Smooth muscle cell (in vitro differentiated cells): ENCODE data around the gene HABP4. TPM values are rescaled to one million over a fixed set of nuclear protein-coding genes. Genes with fewer than 3 reads are reported as not detected.

Experiments
- DNase-seq: peaks from one replicate; lab custom pipeline; 2025; ENCODE audit not compliant: unreplicated experiment; lab: John Stamatoyannopoulos, UW
- H2AFZ ChIP-seq: fragments of 200-600 bp; sonication (generic); 2 replicates; pipeline ENCODE4 v1.6.0; 2016; ENCODE audit warnings: antibody characterized with exemption, low read depth, mild to moderate bottlenecking
- H3F3A ChIP-seq: fragments of 200-600 bp; sonication (generic); 2 replicates; pipeline ENCODE4 v1.6.0; 2017; ENCODE audit warnings: antibody characterized with exemption, low read depth
- H3K27ac ChIP-seq: fragments of 200-600 bp; sonication (generic); 2 replicates; pipeline ENCODE4 v1.5.1; 2016; ENCODE audit warnings: low read depth, mild to moderate bottlenecking
- H3K27me3 ChIP-seq: fragments of 200-600 bp; sonication (generic); 2 replicates; pipeline ENCODE4 v1.6.1; 2016; ENCODE audit warnings: low read depth, mild to moderate bottlenecking
- H3K36me3 ChIP-seq: fragments of 200-600 bp; sonication (generic); 2 replicates; pipeline ENCODE4 v1.5.1; 2016; ENCODE audit warnings: low read depth
- H3K4me1 ChIP-seq: fragments of 200-600 bp; sonication (generic); 2 replicates; pipeline ENCODE4 v1.5.1; 2016; ENCODE audit warnings: low read depth
- H3K4me2 ChIP-seq: fragments of 200-600 bp; sonication (generic); 2 replicates; pipeline ENCODE4 v1.6.0; 2016; ENCODE audit warnings: mild to moderate bottlenecking
- H3K4me3 ChIP-seq: fragments of 200-600 bp; sonication (generic); 2 replicates; pipeline ENCODE4 v1.5.1; 2016; ENCODE audit warnings: mild to moderate bottlenecking
- H3K79me2 ChIP-seq: fragments of 200-600 bp; sonication (generic); 2 replicates; pipeline ENCODE4 v1.6.0; 2016; ENCODE audit warnings: low read depth, mild to moderate bottlenecking
- H3K9ac ChIP-seq: fragments of 200-600 bp; sonication (generic); 2 replicates; pipeline ENCODE4 v1.6.0; 2016; ENCODE audit warnings: low read depth
- H3K9me3 ChIP-seq: fragments of 200-600 bp; sonication (generic); replicated peaks from 2 replicates; pipeline ENCODE4 v1.5.1; 2016; ENCODE audit warnings: low read depth
- H4K20me1 ChIP-seq: fragments of 200-600 bp; sonication (generic); 2 replicates; pipeline ENCODE4 v1.6.0; 2016; ENCODE audit warnings: low read depth
- CTCF ChIP-seq: fragments of 200-600 bp; sonication (generic); IDR thresholded peaks from 2 replicates; pipeline ENCODE4 v1.5.1; 2017; ENCODE audit warnings: borderline replicate concordance, mild to moderate bottlenecking, antibody characterized with exemption; ENCODE audit not compliant: insufficient read depth, poor library complexity, severe bottlenecking
- WGBS: methylation state at CpG from one replicate; pipeline ENCODE4 v1.1.7; 2016; ENCODE audit warnings: low lambda C conversion rate; 5-methylcytosine and 5-hydroxymethylcytosine counted together
- polyA plus RNA-seq: library from polyadenylated mRNA; unstranded; fragments of >200 nt; fragmentation: Nextera tagmentation; extraction: Ambion mirVana; gene quantifications from 2 replicates; pipeline ENCODE4 v1.2.1, GENCODE V29; 2016
- total RNA-seq: library from RNA; depleted of rRNA; stranded (reverse); fragments of >200 nt; gene quantifications from 2 replicates; pipeline ENCODE4 v1.2.3, GENCODE V29; 2014

The HABP4 gene
- total and polyA plus RNA-seq, 2 experiments from 2014 or later, result 13.5 to 26.8 TPM

DNA sequence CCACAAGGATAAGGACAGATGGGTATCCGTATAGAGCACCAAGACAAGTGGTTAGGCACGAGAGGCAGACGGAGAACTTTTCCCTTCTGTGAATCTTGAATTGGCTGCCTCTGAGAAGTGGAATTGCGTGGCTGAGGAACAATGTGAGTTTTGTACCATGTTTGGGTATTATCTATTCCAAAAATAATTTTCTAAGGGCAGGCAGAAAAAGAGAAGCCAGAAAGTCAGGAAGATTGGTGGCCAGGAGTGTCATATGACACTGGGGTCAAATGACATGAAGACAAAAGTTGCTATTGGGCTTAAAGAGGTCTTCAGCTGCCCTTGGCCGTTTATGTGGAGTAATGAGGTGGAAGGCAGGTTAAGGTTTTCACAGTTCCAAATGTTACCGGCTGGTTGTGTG is 14.5 kb downstream of the HABP4 start:
- 92% methylated on average over 6 of the region's 6 CpGs for WGBS
- no peak overlapping the region for H3K9ac ChIP-seq
- no peak for DNase-seq

DNA sequence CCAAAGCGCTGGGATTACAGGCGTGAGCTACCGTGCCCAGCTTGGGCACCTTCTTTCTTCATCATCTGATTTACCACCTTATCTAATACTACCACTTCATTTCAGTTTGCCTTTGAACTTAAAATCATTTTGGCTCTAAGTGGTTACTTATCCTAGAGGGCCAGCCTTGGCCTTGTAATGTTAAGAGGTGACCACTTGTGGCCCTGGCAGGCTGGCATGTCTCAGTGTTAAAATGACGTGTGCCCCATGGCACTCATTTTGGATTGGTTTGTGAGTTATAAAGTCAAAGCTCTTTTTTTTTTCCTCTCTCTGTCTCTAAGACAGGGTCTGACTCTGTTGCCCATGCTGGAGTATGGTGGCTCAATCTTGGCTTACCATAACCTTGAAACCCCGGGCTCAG is 17.8 kb downstream of the HABP4 start:
- H3K79me2 ChIP-seq, result no peaks in the 10 kb centered on the region
- no peaks in the 10 kb centered on the region for H3K27me3 ChIP-seq
- no peaks in the 10 kb centered on the region for H3F3A ChIP-seq
- no peaks in the 10 kb centered on the region for H4K20me1 ChIP-seq
- H3K4me3 ChIP-seq, result no peak overlapping the region
- H3K9me3 ChIP-seq, result no peaks in the 10 kb centered on the region
- H3K4me2 ChIP-seq, result no peak overlapping the region
- H3K36me3 ChIP-seq, result peaks cover 8% of the 10 kb centered on the region
- DNase-seq, result no peak
- no peaks in the 10 kb centered on the region for H3K4me1 ChIP-seq
- H2AFZ ChIP-seq, result no peak overlapping the region
- WGBS, result 96% methylated on average over 5 of the region's 5 CpGs
- no peak overlapping the region for H3K27ac ChIP-seq
- no peak for TF ChIP-seq CTCF
- no peak overlapping the region for H3K9ac ChIP-seq

More for the DNA sequence above, 14.5 kb downstream of the HABP4 start:
- no peaks in the 10 kb centered on the region for H3K9me3 ChIP-seq
- H3K79me2 ChIP-seq, result no peaks in the 10 kb centered on the region
- H2AFZ ChIP-seq, result no peak overlapping the region
- no peak overlapping the region for H3K27ac ChIP-seq
- no peak for TF ChIP-seq CTCF
- no peaks in the 10 kb centered on the region for H3K36me3 ChIP-seq
- no peak overlapping the region for H3K4me3 ChIP-seq
- H3K27me3 ChIP-seq, result no peaks in the 10 kb centered on the region
- H4K20me1 ChIP-seq, result no peaks in the 10 kb centered on the region
- H3F3A ChIP-seq, result no peaks in the 10 kb centered on the region
- peaks cover 9% of the 10 kb centered on the region for H3K4me1 ChIP-seq
- no peak overlapping the region for H3K4me2 ChIP-seq

DNA sequence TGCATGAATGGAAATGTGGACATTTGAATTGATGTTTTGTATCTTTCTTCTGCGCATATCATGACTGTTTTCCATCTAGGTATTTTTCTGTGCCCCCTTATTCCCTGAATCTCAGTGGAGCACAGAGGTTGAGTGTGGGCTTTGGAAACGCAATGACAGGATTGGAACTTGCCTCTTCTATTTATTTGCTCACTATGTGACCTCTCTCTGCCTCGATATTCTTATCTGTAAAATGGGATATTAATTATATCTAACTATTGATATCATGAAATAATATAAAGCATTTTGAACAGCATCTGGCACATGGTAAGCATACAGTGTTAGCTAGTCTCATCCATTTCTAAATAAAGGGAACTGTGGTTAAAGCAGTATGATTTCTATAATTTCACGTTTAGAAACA is 26.0 kb downstream of the HABP4 start:
- H3K36me3 ChIP-seq, result peaks cover 6% of the 10 kb centered on the region
- no peaks in the 10 kb centered on the region for H3F3A ChIP-seq
- WGBS, result 97% methylated on average over 4 of the region's 4 CpGs
- H3K4me2 ChIP-seq, result no peak overlapping the region
- DNase-seq, result no peak
- no peak overlapping the region for H2AFZ ChIP-seq
- no peaks in the 10 kb centered on the region for H4K20me1 ChIP-seq
- H3K79me2 ChIP-seq, result no peaks in the 10 kb centered on the region
- no peak overlapping the region for H3K9ac ChIP-seq
- H3K4me1 ChIP-seq, result no peaks in the 10 kb centered on the region
- no peak overlapping the region for H3K4me3 ChIP-seq
- no peak overlapping the region for H3K27ac ChIP-seq
- no peaks in the 10 kb centered on the region for H3K27me3 ChIP-seq
- no peak for TF ChIP-seq CTCF
- H3K9me3 ChIP-seq, result no peaks in the 10 kb centered on the region

DNA sequence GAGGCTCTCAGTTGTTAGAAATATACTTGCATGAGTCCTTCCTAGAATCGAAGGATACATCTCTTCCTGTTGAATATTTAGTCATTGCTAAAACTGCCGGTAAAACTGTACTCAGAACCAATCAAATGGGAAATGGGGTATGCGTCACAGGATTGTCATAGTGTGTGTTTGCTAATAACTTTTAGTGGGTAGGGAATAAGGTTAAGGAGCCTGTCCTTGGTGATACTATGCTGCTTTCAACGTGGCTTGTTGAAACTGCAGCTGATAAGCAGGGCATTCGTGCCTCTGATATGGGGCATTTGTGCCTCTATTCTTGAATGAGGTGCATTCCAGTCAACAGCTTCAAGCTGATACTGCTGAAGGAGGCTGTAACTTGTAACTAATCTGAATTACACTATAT is 26.6 kb downstream of the HABP4 start:
- no peak overlapping the region for H3K4me2 ChIP-seq
- no peak for DNase-seq
- H3K4me3 ChIP-seq, result no peak overlapping the region
- H2AFZ ChIP-seq, result no peak overlapping the region
- H3K79me2 ChIP-seq, result no peaks in the 10 kb centered on the region
- TF ChIP-seq CTCF, result no peak
- H3K4me1 ChIP-seq, result no peaks in the 10 kb centered on the region
- H3F3A ChIP-seq, result no peaks in the 10 kb centered on the region
- H3K27ac ChIP-seq, result no peak overlapping the region
- H3K9me3 ChIP-seq, result no peaks in the 10 kb centered on the region
- H3K36me3 ChIP-seq, result peaks cover 6% of the 10 kb centered on the region
- H3K9ac ChIP-seq, result no peak overlapping the region
- 86% methylated on average over 5 of the region's 5 CpGs for WGBS
- H4K20me1 ChIP-seq, result no peaks in the 10 kb centered on the region
- no peaks in the 10 kb centered on the region for H3K27me3 ChIP-seq
